ENCODE results near the gene CDCA7.

Gene CDCA7

GRCh38 chr2:173311844-173312606, 42.6 kb upstream of the CDCA7 start:
- Histone ChIP-seq H3F3A (ENCODE audit: insufficient read depth, low read length) (no peaks in the 10 kb centered on the region), H3K9me3 (ENCODE audit: low read length) (no peaks in the 10 kb centered on the region), H3K27me3 (ENCODE audit: insufficient read depth, low read length) (no peaks in the 10 kb centered on the region), H3K27ac (ENCODE audit: low read depth, low read length, poor library complexity, severe bottlenecking) (no peak overlapping the region), H3K79me2 (ENCODE audit: insufficient read depth, low read length) (no peaks in the 10 kb centered on the region), H3K36me3 (ENCODE audit: insufficient read depth, low read length) (no peaks in the 10 kb centered on the region), H4K20me1 (ENCODE audit: insufficient read depth, low read length) (no peaks in the 10 kb centered on the region), H3K9ac (ENCODE audit: low read length) (no peak overlapping the region), H3K9me2 (ENCODE audit: low read depth, low read length) (no peaks in the 10 kb centered on the region), H3K4me1 (ENCODE audit: insufficient read depth, low read length, severe bottlenecking) (peaks cover 21% of the 10 kb centered on the region), H3K4me2 (ENCODE audit: low read length) (no peak overlapping the region), H2AFZ (ENCODE audit: low read length) (no peak overlapping the region), H3K4me3 (ENCODE audit: low read depth, low read length, poor library complexity, severe bottlenecking) (no peak overlapping the region)
- TF ChIP-seq CTCF (IDR thresholded peaks at IDR 0.05; ENCODE audit: low read length) (peak; percentile 48), EZH2 (IDR thresholded peaks at IDR 0.05; ENCODE audit: borderline replicate concordance, low read length) (no peak)

- Histone ChIP-seq H3F3A (ENCODE audit: insufficient read depth, low read length) (no peaks in the 10 kb centered on the region), H3K4me2 (ENCODE audit: low read length) (no peak overlapping the region), H3K4me3 (ENCODE audit: low read depth, low read length, poor library complexity, severe bottlenecking) (no peak overlapping the region), H2AFZ (ENCODE audit: low read length) (no peak overlapping the region), H3K9ac (ENCODE audit: low read length) (no peak overlapping the region), H3K79me2 (ENCODE audit: insufficient read depth, low read length) (no peaks in the 10 kb centered on the region), H3K36me3 (ENCODE audit: insufficient read depth, low read length) (no peaks in the 10 kb centered on the region; the same call in 1 of the 2 replicates), H3K9me2 (ENCODE audit: low read depth, low read length) (no peaks in the 10 kb centered on the region), H3K27me3 (ENCODE audit: insufficient read depth, low read length) (no peaks in the 10 kb centered on the region; the same call in 1 of the 2 replicates), H3K27ac (ENCODE audit: low read depth, low read length, poor library complexity, severe bottlenecking) (no peak overlapping the region), H4K20me1 (ENCODE audit: insufficient read depth, low read length) (no peaks in the 10 kb centered on the region), H3K9me3 (ENCODE audit: low read length) (no peaks in the 10 kb centered on the region; the same call in 1 of the 2 replicates), H3K4me1 (ENCODE audit: insufficient read depth, low read length, severe bottlenecking) (no peaks in the 10 kb centered on the region)
- TF ChIP-seq EZH2 (IDR thresholded peaks at IDR 0.05; ENCODE audit: borderline replicate concordance, low read length), result no peak
- no peak for TF ChIP-seq CTCF (IDR thresholded peaks at IDR 0.05; ENCODE audit: low read length)
These were observed 31.3 kb upstream of the CDCA7 start for GRCh38 chr2:173323371-173323770.

- Histone ChIP-seq H3K9me2 (ENCODE audit: low read depth, low read length) (no peaks in the 10 kb centered on the region), H3K9me3 (ENCODE audit: low read length) (no peaks in the 10 kb centered on the region; the same call in 1 of the 2 replicates), H2AFZ (ENCODE audit: low read length) (no peak overlapping the region)
These were observed 27.9 kb upstream of the CDCA7 start for GRCh38 chr2:173326806-173327205.

More at GRCh38 chr2:173326806-173327205, 27.9 kb upstream of the CDCA7 start:
- Histone ChIP-seq H4K20me1 (ENCODE audit: insufficient read depth, low read length) (no peaks in the 10 kb centered on the region), H3K79me2 (ENCODE audit: insufficient read depth, low read length) (no peaks in the 10 kb centered on the region), H3K4me2 (ENCODE audit: low read length) (no peak overlapping the region), H3K9ac (ENCODE audit: low read length) (no peak overlapping the region), H3K4me3 (ENCODE audit: low read depth, low read length, poor library complexity, severe bottlenecking) (no peak overlapping the region), H3K36me3 (ENCODE audit: insufficient read depth, low read length) (no peaks in the 10 kb centered on the region; the same call in 1 of the 2 replicates), H3F3A (ENCODE audit: insufficient read depth, low read length) (no peaks in the 10 kb centered on the region), H3K27ac (ENCODE audit: low read depth, low read length, poor library complexity, severe bottlenecking) (no peak overlapping the region), H3K4me1 (ENCODE audit: insufficient read depth, low read length, severe bottlenecking) (no peaks in the 10 kb centered on the region), H3K27me3 (ENCODE audit: insufficient read depth, low read length) (no peaks in the 10 kb centered on the region; the same call in 1 of the 2 replicates)
- TF ChIP-seq EZH2 (IDR thresholded peaks at IDR 0.05; ENCODE audit: borderline replicate concordance, low read length), result no peak
- no peak for TF ChIP-seq CTCF (IDR thresholded peaks at IDR 0.05; ENCODE audit: low read length)

Measured in OCI-LY1 (cell line).